ENCODE results near the gene EBF3. TPM values are rescaled to one million over a fixed set of nuclear protein-coding genes. Genes with fewer than 3 reads are reported as not detected.

EBF3 gene
- total and polyA plus RNA-seq, 4 experiments from 2014 or later: not detected

DNA sequence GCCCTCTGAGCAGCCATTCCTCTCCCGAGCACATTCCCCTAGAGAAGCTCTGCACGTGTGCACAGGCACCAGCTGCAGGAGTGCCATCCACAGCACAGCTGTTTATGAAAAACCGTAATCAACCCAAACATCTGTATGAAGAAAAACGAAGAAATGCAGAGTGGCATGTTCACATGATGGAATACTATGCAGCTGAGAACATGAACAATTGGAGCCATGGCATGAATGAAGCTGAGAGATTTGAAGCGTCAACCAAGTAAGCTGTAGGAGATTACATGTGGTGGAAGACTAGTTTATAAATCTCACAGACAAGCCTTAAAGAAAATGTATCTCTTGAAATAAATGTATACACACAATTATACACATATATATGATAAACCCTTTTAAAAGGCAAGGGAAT, 176.5 kb downstream of the EBF3 start:
- no peaks in the 10 kb centered on the region for H3K27me3 ChIP-seq (ENCODE audit: insufficient read depth, low read length)
- H3K4me3 ChIP-seq (ENCODE audit: low read length in 2 of 2): no peak overlapping the region
- H3K27ac ChIP-seq (ENCODE audit: low read depth, low read length): no peak overlapping the region
- intact Hi-C loops (cut with micrococcal nuclease): no loop called here
- ChIA-PET CTCF (ENCODE audit: partially characterized antibody) (no interaction called here), POLR2A (ENCODE audit: partially characterized antibody) (interaction anchor here (0.6 kb wide), 1 partner anchor 1477 kb away, joined by 3 read pairs; no protein-coding TSS in a partner anchor)
- no peak for DNase-seq
- Mint-ChIP-seq H3K36me3 (peaks cover 9 to 12% of the 10 kb centered on the region in 2 donors), H3K9me3 (peaks cover 10 to 83% (median 59%) of the 10 kb centered on the region in 8 donors), H3K4me3 (no peak overlapping the region), H3K27ac (no peak overlapping the region), H3K27me3 (no peaks in the 10 kb centered on the region), H3K4me1 (no peaks in the 10 kb centered on the region)
- peaks cover 0 to 13% of the 10 kb centered on the region in 2 donors for H3K9me3 ChIP-seq (ENCODE audit: control insufficient read depth in 1 of 2, low read length in 2 of 2)
- H3K4me1 ChIP-seq (ENCODE audit: insufficient read depth, low read length): no peaks in the 10 kb centered on the region
- no peaks in the 10 kb centered on the region for H3K36me3 ChIP-seq (ENCODE audit: insufficient read depth, low read length)

GRCh38 chr10:129786216-129786615, 177.9 kb downstream of the EBF3 start:
- intact Hi-C loops (cut with micrococcal nuclease): no loop called here
- H3K9me3 ChIP-seq (ENCODE audit: control insufficient read depth in 1 of 2, low read length in 2 of 2): peaks cover 0 to 7% of the 10 kb centered on the region in 2 donors
- Mint-ChIP-seq H3K27ac (no peak overlapping the region), H3K9me3 (peaks cover 9 to 80% (median 47%) of the 10 kb centered on the region in 8 donors), H3K36me3 (peaks cover 9 to 11% of the 10 kb centered on the region in 2 donors), H3K4me3 (no peak overlapping the region), H3K27me3 (no peaks in the 10 kb centered on the region), H3K4me1 (no peaks in the 10 kb centered on the region)
- no peak for DNase-seq
- no peaks in the 10 kb centered on the region for H3K27me3 ChIP-seq (ENCODE audit: insufficient read depth, low read length)
- H3K4me3 ChIP-seq (ENCODE audit: low read length in 2 of 2): no peak overlapping the region
- POLR2A ChIA-PET (ENCODE audit: partially characterized antibody): no interaction called here
- CTCF ChIA-PET (ENCODE audit: partially characterized antibody): interaction anchor here (0.7 kb wide), 1 partner anchor 231 kb away, joined by 3 read pairs; no protein-coding TSS in a partner anchor
- no peak overlapping the region for H3K27ac ChIP-seq (ENCODE audit: low read depth, low read length)
- no peaks in the 10 kb centered on the region for H3K36me3 ChIP-seq (ENCODE audit: insufficient read depth, low read length)
- no peaks in the 10 kb centered on the region for H3K4me1 ChIP-seq (ENCODE audit: insufficient read depth, low read length)

DNA sequence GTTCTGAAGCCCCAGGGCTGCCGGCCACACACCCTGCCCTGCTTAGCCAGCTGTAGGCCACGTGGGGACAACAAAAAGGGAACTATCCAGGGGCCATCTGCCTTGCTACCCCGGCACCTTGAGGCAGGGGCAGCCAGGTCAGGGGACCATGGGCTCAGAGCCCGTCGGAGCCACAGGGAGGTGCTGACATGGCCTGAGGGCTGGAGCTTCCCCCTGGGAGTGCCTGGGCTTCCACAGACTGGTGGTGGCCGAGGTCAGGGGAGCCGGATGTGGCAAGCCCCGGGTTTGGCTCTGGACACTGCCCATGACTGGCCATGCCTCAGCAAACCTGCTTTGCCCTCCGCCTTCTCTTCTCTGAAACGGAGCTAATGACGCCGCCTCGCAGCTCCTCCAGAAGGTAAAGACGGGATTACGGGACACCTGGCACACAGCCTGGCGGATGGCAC, 178.5 kb downstream of the EBF3 start:
- no peak overlapping the region for H3K4me3 ChIP-seq (ENCODE audit: low read length in 2 of 2)
- Mint-ChIP-seq H3K27ac (no peak overlapping the region), H3K27me3 (no peaks in the 10 kb centered on the region), H3K36me3 (peaks cover 9 to 12% of the 10 kb centered on the region in 2 donors), H3K4me1 (no peaks in the 10 kb centered on the region), H3K9me3 (peaks cover 8 to 74% (median 42%) of the 10 kb centered on the region in 8 donors), H3K4me3 (no peak overlapping the region)
- H3K9me3 ChIP-seq (ENCODE audit: control insufficient read depth in 1 of 2, low read length in 2 of 2): peaks cover 0 to 7% of the 10 kb centered on the region in 2 donors
- no peak for DNase-seq
- H3K27me3 ChIP-seq (ENCODE audit: insufficient read depth, low read length): no peaks in the 10 kb centered on the region
- H3K4me1 ChIP-seq (ENCODE audit: insufficient read depth, low read length): no peaks in the 10 kb centered on the region
- ChIA-PET POLR2A (ENCODE audit: partially characterized antibody) (no interaction called here), CTCF (ENCODE audit: partially characterized antibody) (no interaction called here)
- H3K27ac ChIP-seq (ENCODE audit: low read depth, low read length): no peak overlapping the region
- intact Hi-C loops (cut with micrococcal nuclease): no loop called here
- H3K36me3 ChIP-seq (ENCODE audit: insufficient read depth, low read length): no peaks in the 10 kb centered on the region

Small RNA genes lying within 50 kb of the gene (microRNA-seq; reads per million reads assigned to microRNA genes)
- not detected for gene MIR4297 (ENCODE audit: borderline microRNAs expressed, borderline number of aligned reads, borderline replicate concordance)

Other genes starting within 250 kb of the EBF3 start
- 1 to 10 TPM; 9.2 TPM for gene C10orf143, start 146.6 kb upstream of the EBF3 start, total RNA-seq
- gene C10orf143, start 146.6 kb upstream of the EBF3 start, polyA plus RNA-seq: 10 to 100 TPM; 18.7 to 33.9 TPM
- gene GLRX3, start 172.1 kb upstream of the EBF3 start, total RNA-seq: 10 to 100 TPM; 39.3 to 41.8 TPM
- gene GLRX3, start 172.1 kb upstream of the EBF3 start, polyA plus RNA-seq: 100 to 1,000 TPM in 1 of 2 donors, 10 to 100 TPM in 1; 77.9 to 116 TPM